HCT116 (cell line): ENCODE data around the gene CCDC106. TPM values are rescaled to one million over a fixed set of nuclear protein-coding genes. Genes with fewer than 3 reads are reported as not detected.
A peak's percentile ranks its signal among the peaks of the same experiment; 100 is the strongest.

Source experiments
- ATAC-seq: fragments of 200-7000 bp; cut with Tn5 transposase; 2 replicates; pipeline ENCODE4 v1.9.1; 2020; ENCODE audit warnings: mild to moderate bottlenecking, moderate library complexity
- BruUV-seq: library from RNA; stranded (reverse); fragments of 400-500 nt; replicated peaks from 2 replicates; lab custom pipeline; 2021; lab: Mats Ljungman, UMichigan
- CTCF ChIA-PET: fragments of 300-600 bp; sonication (Branson Sonifier 250); formaldehyde crosslinking; loops from one replicate; lab custom pipeline; 2021; ENCODE audit warnings: antibody characterized with exemption; lab: Charles Lee
- POLR2A ChIA-PET: fragments of 300-600, 350-600 bp; sonication (Branson Sonifier 250); formaldehyde crosslinking; loops from one replicate; lab custom pipeline; 2021; ENCODE audit warnings: antibody characterized with exemption; lab: Charles Lee
- RAD21 ChIA-PET, 2 experiments: fragments of 300-600 bp; sonication (Branson Sonifier 250); formaldehyde crosslinking; loops; one replicate each; lab custom pipeline; 2023; ENCODE audit warnings: low total read pairs in 2 of 2; ENCODE audit not compliant: uncharacterized antibody in 2 of 2, unreplicated experiment in 2 of 2, low non-redundant PET in 1 of 2; lab: Charles Lee
- DNase-seq: peaks from one replicate; pipeline ENCODE4 v3.0.0-alpha.2; 2010; ENCODE audit warnings: low read depth, low spot score
- H2AFZ ChIP-seq: fragments of 200-600 bp; shearing (Covaris generic), sonication (generic); 2 replicates; pipeline ENCODE4 v1.6.1; 2017; ENCODE audit warnings: low read depth, mixed run types, mixed read lengths, antibody characterized with exemption, low read length; ENCODE audit not compliant: poor library complexity, severe bottlenecking
- H3K27ac ChIP-seq: 2 replicates; pipeline ENCODE4 v1.5.1; 2012; ENCODE audit warnings: low read depth, low read length
- H3K27me3 ChIP-seq: fragments of 200-600 bp; sonication (generic); 2 replicates; pipeline ENCODE4 v1.6.1; 2016; ENCODE audit warnings: mixed run types, low read length, mixed read lengths; ENCODE audit not compliant: insufficient read depth
- H3K36me3 ChIP-seq, 2 experiments: fragments of 200-500 bp in 1 of 2; fragments of 200-600 bp in 1 of 2; sonication (Bioruptor generic) in 1 of 2; sonication (generic) in 1 of 2; 2 replicates each; pipeline versions ENCODE4 v1.5.1 to v1.6.1; 2014 to 2016; ENCODE audit warnings: low read length in 2 of 2, inconsistent platforms in 1 of 2, mixed read lengths in 1 of 2, mixed run types in 1 of 2; ENCODE audit not compliant: insufficient read depth in 2 of 2, control insufficient read depth in 1 of 2
- H3K4me1 ChIP-seq, 2 experiments: fragments of 200-600 bp in 1 of 2; sonication (generic) in 1 of 2; 2 replicates each; pipeline versions ENCODE4 v1.5.1 to v1.6.1; 2012 to 2017; ENCODE audit warnings: low read length in 2 of 2, inconsistent platforms in 1 of 2, mild to moderate bottlenecking in 1 of 2, mixed read lengths in 1 of 2, mixed run types in 1 of 2, moderate library complexity in 1 of 2; ENCODE audit not compliant: insufficient read depth in 2 of 2, control insufficient read depth in 1 of 2
- H3K4me2 ChIP-seq: fragments of 200-600 bp; sonication (generic); 2 replicates; pipeline ENCODE4 v1.6.1; 2017; ENCODE audit warnings: mixed run types, low read length, mixed read lengths
- H3K4me3 ChIP-seq, 2 experiments: fragments of 200-600 bp in 1 of 2; sonication (generic) in 1 of 2; replicated peaks in 1 of 2; 2 replicates each; pipeline ENCODE4 v1.5.1; 2011 to 2016; ENCODE audit warnings: low read length in 2 of 2, control low read depth in 1 of 2, low read depth in 1 of 2, mild to moderate bottlenecking in 1 of 2, mixed read lengths in 1 of 2, mixed run types in 1 of 2
- H3K79me2 ChIP-seq: fragments of 200-600 bp; sonication (generic); 2 replicates; pipeline ENCODE4 v1.6.1; 2017; ENCODE audit warnings: mild to moderate bottlenecking, mixed run types, low read length, moderate library complexity, mixed read lengths; ENCODE audit not compliant: insufficient read depth
- H3K9ac ChIP-seq: fragments of 200-600 bp; sonication (generic); 2 replicates; pipeline ENCODE4 v1.6.1; 2016; ENCODE audit warnings: low read length, mixed read lengths
- H3K9me2 ChIP-seq: fragments of 200-600 bp; sonication (generic), shearing (Covaris generic); 2 replicates; pipeline ENCODE4 v1.6.1; 2017; ENCODE audit warnings: mixed run types, mild to moderate bottlenecking, moderate library complexity; ENCODE audit not compliant: insufficient read depth
- H3K9me3 ChIP-seq, 2 experiments: fragments of 200-500 bp in 1 of 2; fragments of 200-600 bp in 1 of 2; sonication (Bioruptor generic) in 1 of 2; sonication (generic) in 1 of 2; 2 replicates each; pipeline ENCODE4 v1.6.1; 2014 to 2017; ENCODE audit warnings: low read length in 2 of 2, mixed read lengths in 2 of 2, inconsistent platforms in 1 of 2, low read depth in 1 of 2, mild to moderate bottlenecking in 1 of 2, mixed run types in 1 of 2, moderate library complexity in 1 of 2; ENCODE audit not compliant: control insufficient read depth in 1 of 2, insufficient read depth in 1 of 2
- H4K20me1 ChIP-seq: fragments of 200-600 bp; sonication (generic), shearing (Covaris generic); 2 replicates; pipeline ENCODE4 v1.6.1; 2017; ENCODE audit warnings: mixed run types, mild to moderate bottlenecking, moderate library complexity; ENCODE audit not compliant: insufficient read depth
- EGR1 ChIP-seq: IDR thresholded peaks from 2 replicates; pipeline ENCODE4 v1.6.1; 2012; ENCODE audit warnings: low read depth
- ELF1 ChIP-seq: IDR thresholded peaks from 2 replicates; pipeline ENCODE4 v1.6.1; 2012; ENCODE audit warnings: low read depth, borderline replicate concordance
- EZH2 ChIP-seq: fragments of 200-600 bp; sonication (generic); IDR thresholded peaks from 2 replicates; pipeline ENCODE4 v1.6.1; 2017; ENCODE audit warnings: antibody characterized with exemption, mixed run types
- MAX ChIP-seq: IDR thresholded peaks from 2 replicates; pipeline ENCODE4 v1.6.1; 2012
- POLR2A ChIP-seq: IDR thresholded peaks from 2 replicates; pipeline ENCODE4 v1.7.0; 2011; ENCODE audit warnings: borderline replicate concordance; ENCODE audit not compliant: insufficient read depth, insufficient read length; ENCODE audit errors: extremely low read depth
- POLR2AphosphoS5 ChIP-seq: IDR thresholded peaks from 2 replicates; pipeline ENCODE4 v1.6.1; 2011; ENCODE audit warnings: mild to moderate bottlenecking, low read depth, low read length, moderate library complexity
- SIN3A ChIP-seq: IDR thresholded peaks from 2 replicates; pipeline ENCODE4 v1.6.1; 2012; ENCODE audit warnings: low read depth
- SP1 ChIP-seq: IDR thresholded peaks from 2 replicates; pipeline ENCODE4 v1.6.1; 2012; ENCODE audit warnings: low read depth
- YY1 ChIP-seq: IDR thresholded peaks from 2 replicates; pipeline ENCODE4 v1.6.1; 2011; ENCODE audit warnings: low read length, low read depth, moderate library complexity, mild to moderate bottlenecking; ENCODE audit not compliant: insufficient replicate concordance; ENCODE audit errors: extremely low read depth
- intact Hi-C: fragments of 100-400 bp; cut with micrococcal nuclease; formaldehyde crosslinking; loops from 2 replicates; pipeline ENCODE4 v1.10.0; 2022
- total RNA-seq: library from RNA; stranded (reverse); gene quantifications from one replicate; pipeline ENCODE4 v1.2.1, GENCODE V29; 2021; ENCODE audit not compliant: unreplicated experiment

Gene CCDC106
- total RNA-seq, 1 experiment from 2014 or later: 1.0 TPM

- DNase-seq (peak; percentile 85), ATAC-seq (peak; percentile 82)
- POLR2A ChIA-PET: interaction anchor here (0.6 to 1.5 kb wide), 14 partner anchors 9 to 1757 kb away, joined by 3 to 10 read pairs (median 4); partner anchors contain the start of genes FIZ1, MYADM and ZNF865
- peak within 1 kb of the TSS; percentile 70 for H3K9ac ChIP-seq
- no peaks in the 10 kb centered on the region for H3K9me2 ChIP-seq
- no peaks in the 10 kb centered on the region for H4K20me1 ChIP-seq
- CTCF ChIA-PET: interaction anchor here (0.6 to 1.8 kb wide), 11 partner anchors 9 to 880 kb away, joined by 3 to 14 read pairs (median 4); no protein-coding TSS in a partner anchor
- no peaks in the 10 kb centered on the region for H3K9me3 ChIP-seq
- H3K27ac ChIP-seq: peak within 1 kb of the TSS; percentile 81
- peak within 1 kb of the TSS; percentile 65 for H2AFZ ChIP-seq
- RAD21 ChIA-PET: interaction anchor here (0.5 to 0.7 kb wide), 4 partner anchors 71 to 478 kb away, joined by 3 to 4 read pairs (median 4); no protein-coding TSS in a partner anchor
- intact Hi-C loops: loop anchor here (1.0 kb wide), 1 partner anchor 25 kb away; the partner anchor contains the start of gene FIZ1
- H3K4me1 ChIP-seq: peaks cover 8 to 14% of the 10 kb centered on the region in 2 experiments; a peak in 3 of 4 replicates
- peak within 1 kb of the TSS; percentile 98 for H3K4me2 ChIP-seq
- no TSS peak for BruUV-seq
- peak within 1 kb of the TSS; percentile 54 to 69 for H3K4me3 ChIP-seq
- H3K27me3 ChIP-seq: no peaks in the 10 kb centered on the region
- H3K79me2 ChIP-seq: no peaks in the 10 kb centered on the region
- TF ChIP-seq YY1: peak; percentile 95
- TF ChIP-seq POLR2AphosphoS5: peak; percentile 80
- TF ChIP-seq SIN3A: peak; percentile 45; the same call in 1 of the 2 replicates
- peak; percentile 72; the same call in 1 of the 2 replicates for TF ChIP-seq EGR1
- no peak for TF ChIP-seq POLR2A
- TF ChIP-seq ELF1: no peak
- TF ChIP-seq EZH2: no peak
- no peak; the same call in 1 of the 2 replicates for TF ChIP-seq MAX
- TF ChIP-seq SP1: peak; percentile 74
- no peaks in the 10 kb centered on the region for H3K36me3 ChIP-seq
Measured at GRCh38 chr19:55624109-55625003, 23.7 kb upstream of the CCDC106 start, which contains the start of gene ZNF784. TSS of gene ZNF784 (minus strand) at chr19:55624566. CDS start at chr19:55624561, 5 bp downstream.
